Measurements from ENCODE around the gene BTBD19. TPM values are rescaled to one million over a fixed set of nuclear protein-coding genes. Genes with fewer than 3 reads are reported as not detected.
A peak's percentile ranks its signal among the peaks of the same experiment; 100 is the strongest.
"Not testable (repeated sequence)": the region's sequence is repeated elsewhere in the genome, so short reads cannot be mapped to it uniquely, and the experiment has no call there.

Gene BTBD19
- total RNA-seq, 1 donor from 2014 or later, result 22.6 TPM

DNA sequence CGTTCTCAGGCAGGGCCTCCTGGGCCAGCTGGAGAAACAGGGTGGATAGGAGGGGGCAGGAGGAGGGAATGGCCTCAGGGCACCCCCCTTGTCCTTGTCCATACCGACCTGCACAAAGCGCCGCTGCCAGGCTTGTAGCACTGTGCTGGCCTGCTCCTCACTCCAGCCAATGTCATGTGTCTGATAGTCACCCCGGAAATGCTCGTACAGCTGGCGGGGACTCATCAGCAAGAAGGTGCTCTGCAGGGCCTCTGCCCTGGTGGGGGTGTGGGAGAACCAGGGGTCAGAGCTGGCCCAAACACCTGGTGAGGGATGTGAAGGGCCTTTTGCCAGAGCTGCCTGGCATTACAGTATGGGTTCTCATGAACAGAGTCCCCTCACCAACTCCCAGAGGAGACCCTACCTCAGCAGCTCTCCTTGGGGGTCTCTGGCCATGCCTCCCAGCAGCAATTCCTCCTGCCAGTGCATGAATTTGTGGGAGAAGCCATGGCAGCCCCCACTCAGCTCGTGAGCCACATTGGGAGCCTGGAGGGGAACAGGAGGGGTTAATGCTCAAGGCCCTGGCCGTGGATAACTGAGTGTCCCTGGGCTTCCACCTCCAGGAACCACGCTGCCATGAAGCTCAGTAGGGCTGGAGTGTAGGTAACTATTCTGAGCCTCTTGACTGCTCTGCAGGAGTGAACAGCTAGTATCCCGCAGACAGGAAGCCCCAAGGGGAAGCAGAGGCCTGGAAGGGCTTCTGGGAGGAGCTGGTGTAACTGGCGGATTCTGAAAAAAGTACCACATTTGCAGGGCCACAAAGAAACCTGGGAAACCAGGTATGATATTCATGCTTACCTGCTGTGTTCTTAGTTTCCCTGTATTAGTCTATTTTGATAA, 21.4 kb downstream of the BTBD19 start:
- Mint-ChIP-seq H3K4me3 (no peak overlapping the region), H3K27me3 (ENCODE audit: insufficient read depth) (peaks cover 3% of the 10 kb centered on the region), H3K27ac (no peak overlapping the region), H3K9me3 (no peaks in the 10 kb centered on the region), H3K36me3 (ENCODE audit: low read depth) (no peaks in the 10 kb centered on the region), H3K4me1 (ENCODE audit: low read depth) (no peaks in the 10 kb centered on the region)
- intact Hi-C loops (cut with micrococcal nuclease), result no loop called here
- DNase-seq (ENCODE audit: low spot score), result no peak

DNA sequence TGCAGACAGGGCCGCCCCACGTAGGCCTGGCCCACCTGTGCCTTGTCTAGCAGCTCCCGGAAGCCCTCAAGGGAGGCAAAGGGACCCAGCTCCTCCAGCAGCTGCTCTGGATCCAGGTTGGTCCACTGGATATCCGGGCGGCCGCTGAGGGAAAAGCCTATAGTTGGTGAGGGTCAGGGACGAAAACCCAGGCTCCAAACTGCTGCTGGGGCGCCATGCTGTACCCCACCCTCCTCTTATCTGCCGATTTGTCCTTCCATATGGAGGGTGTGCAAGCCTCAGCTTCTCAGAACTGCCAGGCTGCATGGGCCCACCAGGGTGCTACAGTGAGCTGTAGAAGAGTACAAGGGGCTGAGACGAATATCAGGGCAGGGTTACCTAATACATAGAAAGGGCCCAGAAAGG, 22.6 kb downstream of the BTBD19 start:
- peaks cover 6% of the 10 kb centered on the region for H3K4me1 Mint-ChIP-seq (ENCODE audit: low read depth)
- H3K36me3 Mint-ChIP-seq (ENCODE audit: low read depth), result no peaks in the 10 kb centered on the region
- H3K27ac Mint-ChIP-seq, result no peak overlapping the region
- H3K4me3 Mint-ChIP-seq, result no peak overlapping the region
- no peak for DNase-seq (ENCODE audit: low spot score)
- H3K27me3 Mint-ChIP-seq (ENCODE audit: insufficient read depth), result peaks cover 3% of the 10 kb centered on the region
- intact Hi-C loops (cut with micrococcal nuclease), result no loop called here
- H3K9me3 Mint-ChIP-seq, result no peaks in the 10 kb centered on the region

DNA sequence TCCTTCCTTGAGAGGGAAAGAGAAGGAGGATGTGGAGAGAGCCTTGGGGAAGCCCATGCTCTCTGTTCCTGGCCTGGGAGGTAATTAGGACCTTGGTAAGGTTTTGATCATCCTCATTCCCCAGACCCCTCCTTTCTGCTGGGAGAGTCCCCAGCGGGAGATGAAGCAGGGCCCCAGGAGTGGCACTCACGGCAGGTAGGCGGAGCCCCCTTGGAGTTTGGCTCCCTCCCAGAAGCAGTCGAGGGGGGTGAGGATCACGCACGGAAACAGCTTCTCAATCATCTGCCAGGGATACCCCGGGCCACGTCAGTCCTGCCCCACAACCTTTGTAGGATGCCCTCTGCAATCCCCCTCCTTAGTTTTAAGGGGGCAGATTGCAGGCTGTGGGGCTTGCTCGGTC, 23.2 kb downstream of the BTBD19 start:
- H3K4me3 Mint-ChIP-seq, result no peak overlapping the region
- DNase-seq (ENCODE audit: low spot score), result no peak
- no peaks in the 10 kb centered on the region for H3K9me3 Mint-ChIP-seq
- no peaks in the 10 kb centered on the region for H3K36me3 Mint-ChIP-seq (ENCODE audit: low read depth)
- peaks cover 3% of the 10 kb centered on the region for H3K27me3 Mint-ChIP-seq (ENCODE audit: insufficient read depth)
- no peak overlapping the region for H3K27ac Mint-ChIP-seq
- intact Hi-C loops (cut with micrococcal nuclease), result no loop called here
- H3K4me1 Mint-ChIP-seq (ENCODE audit: low read depth), result peaks cover 9% of the 10 kb centered on the region

DNA sequence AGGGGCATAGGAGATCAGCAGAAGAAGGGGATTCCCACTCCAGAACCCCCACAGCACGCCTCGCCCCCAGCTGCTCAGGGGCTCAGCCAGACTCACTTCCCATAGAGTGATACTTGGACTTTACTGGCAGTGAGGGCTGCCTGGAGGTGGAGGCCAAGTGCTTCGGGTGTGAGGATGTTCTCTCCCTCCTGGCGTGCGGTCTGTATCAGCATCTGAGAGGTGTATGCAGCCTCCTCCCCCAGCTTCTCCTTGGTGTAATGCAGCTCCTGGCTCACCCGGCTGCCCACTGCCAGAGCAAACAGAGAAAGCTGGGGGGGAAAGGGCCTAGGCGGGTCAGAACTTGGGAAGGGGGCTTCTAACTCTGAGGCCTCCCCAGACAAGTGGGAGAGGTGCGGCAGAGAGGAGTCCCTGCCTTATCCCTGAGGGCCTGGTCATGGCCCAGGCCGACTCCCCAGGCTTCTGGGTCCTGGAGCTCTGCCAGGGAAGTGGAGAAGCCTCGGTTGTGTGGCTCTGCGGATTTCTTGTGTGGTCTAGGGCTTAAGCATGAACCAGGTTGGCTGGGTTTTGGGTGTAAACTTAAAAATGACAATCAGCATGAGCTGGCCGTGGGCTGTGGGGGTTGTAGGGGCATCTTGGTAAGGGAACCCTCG, 23.9 kb downstream of the BTBD19 start:
- no peak overlapping the region for H3K4me3 Mint-ChIP-seq
- peaks cover 9% of the 10 kb centered on the region for H3K4me1 Mint-ChIP-seq (ENCODE audit: low read depth)
- no peaks in the 10 kb centered on the region for H3K36me3 Mint-ChIP-seq (ENCODE audit: low read depth)
- no peaks in the 10 kb centered on the region for H3K9me3 Mint-ChIP-seq
- intact Hi-C loops (cut with micrococcal nuclease), result no loop called here
- DNase-seq (ENCODE audit: low spot score), result no peak
- peaks cover 3% of the 10 kb centered on the region for H3K27me3 Mint-ChIP-seq (ENCODE audit: insufficient read depth)
- peak overlapping the region; percentile 58 for H3K27ac Mint-ChIP-seq

DNA sequence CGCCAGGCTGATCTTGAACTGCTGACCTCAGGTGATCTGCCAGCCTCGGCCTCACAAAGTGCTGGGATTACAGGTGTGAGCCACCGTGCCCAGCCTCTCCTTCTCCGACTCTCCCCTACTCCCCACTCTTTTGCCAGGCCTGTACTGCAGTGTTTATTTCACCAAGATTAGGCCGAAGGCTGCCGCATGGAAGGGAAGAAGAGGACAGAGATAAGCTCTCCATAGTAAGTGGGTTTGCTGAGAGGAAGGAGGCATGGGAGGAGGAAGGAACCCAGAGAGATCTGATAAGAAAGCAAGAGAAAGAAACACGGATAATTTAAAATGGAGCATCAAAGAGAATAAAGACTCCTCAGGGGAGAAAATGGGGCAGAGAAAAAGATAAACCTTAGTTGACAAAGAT, 26.0 kb downstream of the BTBD19 start:
- H3K4me3 Mint-ChIP-seq, result no peak overlapping the region
- no peaks in the 10 kb centered on the region for H3K9me3 Mint-ChIP-seq
- H3K27ac Mint-ChIP-seq, result no peak overlapping the region
- H3K4me1 Mint-ChIP-seq (ENCODE audit: low read depth), result peaks cover 9% of the 10 kb centered on the region
- intact Hi-C loops (cut with micrococcal nuclease), result no loop called here
- peaks cover 3% of the 10 kb centered on the region for H3K27me3 Mint-ChIP-seq (ENCODE audit: insufficient read depth)
- no peak for DNase-seq (ENCODE audit: low spot score)
- H3K36me3 Mint-ChIP-seq (ENCODE audit: low read depth), result no peaks in the 10 kb centered on the region

DNA sequence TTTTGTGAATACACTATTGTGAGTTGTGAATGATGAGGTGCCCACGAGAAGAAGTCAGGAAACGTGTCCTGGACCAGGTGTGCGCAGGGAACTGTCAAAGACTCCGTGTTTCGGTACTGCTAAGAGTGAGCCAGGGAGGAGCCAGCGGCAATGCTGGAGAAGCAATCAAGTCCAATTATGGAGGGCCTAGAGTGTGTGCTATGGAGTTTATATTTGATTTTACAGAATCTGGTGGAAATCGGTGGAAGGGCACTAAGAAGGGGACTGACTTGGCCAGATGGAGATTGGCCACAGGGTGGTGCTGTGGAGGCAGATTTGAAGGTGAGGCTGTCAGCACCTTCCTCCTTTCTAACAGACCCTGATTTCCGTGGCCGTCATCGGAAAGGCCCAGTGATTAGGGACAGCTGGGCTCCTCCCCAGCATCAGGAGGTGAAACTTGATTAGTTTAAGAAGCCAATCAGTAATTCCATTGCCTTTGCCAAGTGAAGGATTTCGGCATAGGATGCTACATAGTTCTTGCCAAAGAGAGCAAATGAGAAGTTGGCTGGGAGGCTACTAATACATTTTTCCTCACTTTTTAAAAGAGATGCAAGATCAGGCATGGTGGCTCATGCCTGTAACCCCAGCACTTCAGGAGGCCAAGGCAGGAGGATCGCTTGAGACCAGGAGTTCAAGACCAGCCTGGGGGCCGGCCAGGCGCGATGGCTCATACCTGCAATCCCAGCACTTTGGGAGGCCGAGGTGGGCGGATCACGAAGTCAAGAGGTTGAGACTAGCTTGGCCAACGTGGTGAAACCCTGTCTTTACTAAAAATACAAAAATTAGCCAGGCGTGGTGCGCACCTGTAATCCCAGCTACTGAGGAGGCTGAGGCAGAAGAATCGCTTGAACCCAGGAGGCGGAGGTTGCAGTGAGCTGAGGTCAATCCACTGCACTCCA, 27.7 kb downstream of the BTBD19 start:
- no peaks in the 10 kb centered on the region for H3K9me3 Mint-ChIP-seq
- no peaks in the 10 kb centered on the region for H3K36me3 Mint-ChIP-seq (ENCODE audit: low read depth)
- intact Hi-C loops (cut with micrococcal nuclease), result loop anchor here (1.0 to 5.0 kb wide), 4 partner anchors 43 to 465 kb away; partner anchors contain the start of gene EIF2B3
- peak; percentile 71 for DNase-seq (ENCODE audit: low spot score)
- H3K4me1 Mint-ChIP-seq (ENCODE audit: low read depth), result peaks cover 9% of the 10 kb centered on the region
- no peak overlapping the region for H3K27ac Mint-ChIP-seq
- peaks cover 4% of the 10 kb centered on the region for H3K27me3 Mint-ChIP-seq (ENCODE audit: insufficient read depth)
- H3K4me3 Mint-ChIP-seq, result peak overlapping the region; percentile 26

DNA sequence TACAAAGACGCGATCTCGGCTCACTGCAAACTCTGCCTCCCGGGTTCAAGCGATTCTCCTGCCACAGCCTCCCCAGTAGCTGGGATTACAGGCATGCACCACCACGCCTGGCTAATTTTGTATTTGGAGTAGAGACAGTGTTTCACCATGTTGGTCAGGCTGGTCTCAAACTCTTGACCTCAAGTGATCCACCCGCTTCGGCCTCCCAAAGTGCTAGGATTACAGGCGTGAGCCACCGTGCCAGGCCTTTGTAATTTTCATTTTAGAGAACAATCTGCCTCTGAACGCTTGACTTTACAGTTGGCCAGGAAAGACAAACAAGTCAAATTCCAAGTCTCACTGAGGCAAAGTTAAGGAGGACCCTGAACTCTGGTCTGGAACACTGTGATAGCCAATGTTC, 30.0 kb downstream of the BTBD19 start:
- not testable (repeated sequence) for H3K36me3 Mint-ChIP-seq (ENCODE audit: low read depth); H3K4me3 Mint-ChIP-seq; H3K4me1 Mint-ChIP-seq (ENCODE audit: low read depth); H3K27ac Mint-ChIP-seq; H3K9me3 Mint-ChIP-seq; DNase-seq (ENCODE audit: low spot score)
- H3K27me3 Mint-ChIP-seq (ENCODE audit: insufficient read depth), result peaks cover 14% of the 10 kb centered on the region
- intact Hi-C loops (cut with micrococcal nuclease), result loop anchor here (5.0 kb wide), 1 partner anchor 149 kb away; the partner anchor contains the start of gene EIF2B3

DNA sequence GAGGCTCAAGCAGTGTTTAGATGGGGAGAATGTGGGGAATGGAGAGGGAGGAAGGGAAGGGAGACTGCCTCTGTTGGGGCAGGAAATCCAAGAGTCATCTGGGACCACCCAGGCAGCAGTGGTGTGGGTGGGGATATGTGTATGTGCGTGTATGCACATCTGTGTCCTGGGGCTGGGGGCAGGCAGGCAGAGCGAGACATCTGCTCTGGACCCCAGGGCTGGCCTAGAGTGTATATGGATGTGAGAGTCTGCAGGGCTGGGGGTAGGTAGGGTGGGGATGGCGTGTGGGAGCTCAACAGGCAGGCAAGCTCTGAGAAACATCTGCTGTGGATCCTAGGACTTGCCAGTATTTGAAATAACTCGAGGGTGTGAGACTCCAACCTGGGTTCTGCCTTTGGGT, 31.3 kb downstream of the BTBD19 start:
- Mint-ChIP-seq H3K27me3 (ENCODE audit: insufficient read depth) (peaks cover 23% of the 10 kb centered on the region), H3K36me3 (ENCODE audit: low read depth) (peaks cover 8% of the 10 kb centered on the region), H3K27ac (no peak overlapping the region), H3K4me1 (ENCODE audit: low read depth) (peaks cover 9% of the 10 kb centered on the region), H3K9me3 (no peaks in the 10 kb centered on the region), H3K4me3 (no peak overlapping the region)
- DNase-seq (ENCODE audit: low spot score), result no peak
- intact Hi-C loops (cut with micrococcal nuclease), result loop anchor here (5.0 kb wide), 1 partner anchor 148 kb away; the partner anchor contains the start of gene EIF2B3

DNA sequence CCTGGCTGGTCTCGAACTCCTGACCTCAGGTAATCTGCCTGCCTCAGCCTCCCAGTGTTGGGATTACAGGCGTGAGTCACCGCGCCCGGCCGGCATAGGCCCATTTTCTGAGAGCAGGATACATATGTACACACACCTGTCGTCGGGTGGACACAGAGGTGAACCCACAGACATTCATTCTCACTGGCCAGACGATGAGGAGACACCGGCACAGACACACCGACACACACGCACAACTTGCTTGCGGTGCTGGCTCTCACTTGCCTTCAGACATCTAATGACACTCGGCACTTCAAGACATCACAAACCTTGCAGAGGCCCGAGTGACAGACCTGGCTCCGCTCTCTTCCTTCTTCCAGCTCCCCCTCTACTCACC, 34.2 kb downstream of the BTBD19 start:
- Mint-ChIP-seq H3K36me3 (ENCODE audit: low read depth) (peaks cover 8% of the 10 kb centered on the region), H3K27me3 (ENCODE audit: insufficient read depth) (peaks cover 23% of the 10 kb centered on the region), H3K27ac (no peak overlapping the region), H3K4me3 (no peak overlapping the region), H3K4me1 (ENCODE audit: low read depth) (no peaks in the 10 kb centered on the region), H3K9me3 (no peaks in the 10 kb centered on the region)
- DNase-seq (ENCODE audit: low spot score), result no peak
- intact Hi-C loops (cut with micrococcal nuclease), result no loop called here

DNA sequence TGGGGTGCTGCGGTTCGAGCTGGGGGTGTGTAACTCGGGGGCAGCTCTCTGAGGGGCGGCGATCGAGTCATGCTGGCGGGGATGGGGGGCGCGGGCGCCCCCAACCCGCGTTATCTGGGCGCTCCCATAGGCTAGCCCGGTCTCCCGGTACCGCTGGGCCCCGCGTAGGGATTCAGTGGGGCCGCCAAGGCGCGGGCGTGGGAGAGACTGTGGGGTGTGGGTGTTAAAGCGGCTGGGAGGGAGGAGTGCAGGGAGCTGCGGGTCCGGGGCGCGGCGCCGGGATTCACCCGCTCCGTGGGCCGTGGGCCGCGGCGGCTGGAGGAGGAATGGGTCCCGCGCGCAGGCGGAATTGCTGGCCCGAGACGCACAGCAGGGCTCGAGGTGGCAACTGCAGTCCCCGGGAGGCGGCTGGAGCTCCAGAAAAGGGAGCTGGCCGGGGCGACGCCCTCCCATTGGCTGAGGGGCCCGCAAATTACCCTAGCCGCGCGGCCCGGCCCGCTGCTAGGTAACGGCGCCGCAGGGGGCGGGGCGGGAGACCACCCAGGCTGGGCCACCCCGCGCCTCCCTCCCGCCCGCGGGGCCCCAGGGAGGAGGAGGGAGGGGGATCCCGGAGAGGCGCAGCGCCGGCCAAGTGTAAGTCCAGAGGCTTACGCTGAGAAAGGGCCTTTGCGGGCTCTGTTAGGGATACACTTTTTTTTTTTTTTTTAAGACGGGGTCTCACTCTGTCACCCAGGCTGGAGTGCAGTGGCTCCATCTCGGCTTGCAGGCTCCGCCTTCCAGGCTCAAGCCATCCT, 34.7 kb downstream of the BTBD19 start, which contains the start of gene PTCH2:
Gene PTCH2 (minus strand): TSS at position 392 of the 794 bp plus-strand sequence. CDS start 321 bp downstream, at position 71.
- DNase-seq (ENCODE audit: low spot score), result no peak
- Mint-ChIP-seq H3K9me3 (no peaks in the 10 kb centered on the region), H3K27ac (no peak within 1 kb of the TSS), H3K27me3 (ENCODE audit: insufficient read depth) (peaks cover 23% of the 10 kb centered on the region), H3K36me3 (ENCODE audit: low read depth) (peaks cover 8% of the 10 kb centered on the region), H3K4me1 (ENCODE audit: low read depth) (no peaks in the 10 kb centered on the region), H3K4me3 (peak within 1 kb of the TSS; percentile 68)
- intact Hi-C loops (cut with micrococcal nuclease), result no loop called here

DNA sequence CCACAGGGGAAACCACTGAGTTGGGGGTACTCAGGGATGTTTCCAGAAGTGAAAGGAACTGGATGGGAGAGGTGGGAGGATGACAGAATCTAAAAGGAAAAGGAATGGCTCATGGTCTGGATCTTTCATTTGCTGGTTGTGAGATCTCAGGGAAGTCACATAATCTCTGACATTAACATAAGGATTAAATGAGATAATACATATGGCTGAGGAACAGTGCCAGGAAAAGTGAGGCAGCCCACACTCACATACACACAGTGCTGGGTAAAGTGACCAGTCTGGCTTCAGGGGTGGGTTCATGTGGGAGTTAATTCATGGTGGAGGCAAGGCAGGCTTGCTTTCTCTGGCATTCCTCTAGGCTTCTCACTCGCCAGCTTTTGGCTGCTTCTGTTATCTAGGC, 38.7 kb downstream of the BTBD19 start:
- intact Hi-C loops (cut with micrococcal nuclease), result no loop called here
- no peak for DNase-seq (ENCODE audit: low spot score)
- no peaks in the 10 kb centered on the region for H3K9me3 Mint-ChIP-seq
- peaks cover 18% of the 10 kb centered on the region for H3K27me3 Mint-ChIP-seq (ENCODE audit: insufficient read depth)
- H3K4me3 Mint-ChIP-seq, result no peak overlapping the region
- H3K27ac Mint-ChIP-seq, result no peak overlapping the region
- H3K4me1 Mint-ChIP-seq (ENCODE audit: low read depth), result peaks cover 6% of the 10 kb centered on the region
- peaks cover 24% of the 10 kb centered on the region for H3K36me3 Mint-ChIP-seq (ENCODE audit: low read depth)

DNA sequence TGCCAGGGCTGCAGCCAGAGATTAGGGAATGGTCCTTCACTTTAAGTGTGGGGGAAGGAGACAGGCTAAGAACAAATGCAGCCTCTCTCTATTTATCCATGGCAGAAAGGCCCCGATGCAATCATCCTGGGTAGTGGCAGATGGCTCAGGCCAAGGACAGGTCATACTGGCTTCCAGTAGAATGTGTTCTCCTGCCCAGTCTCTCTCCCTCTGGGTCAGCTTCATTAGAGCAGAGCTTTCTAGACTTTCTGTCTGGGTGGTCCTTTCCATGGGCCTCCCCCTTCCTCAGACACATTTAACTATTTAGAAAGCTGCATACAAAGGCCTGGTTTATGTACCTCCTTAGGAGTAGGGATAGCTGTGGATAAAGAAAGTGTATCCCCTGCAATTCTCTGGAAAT, 39.5 kb downstream of the BTBD19 start:
- H3K27me3 Mint-ChIP-seq (ENCODE audit: insufficient read depth), result peaks cover 11% of the 10 kb centered on the region
- H3K27ac Mint-ChIP-seq, result no peak overlapping the region
- peaks cover 26% of the 10 kb centered on the region for H3K36me3 Mint-ChIP-seq (ENCODE audit: low read depth)
- H3K9me3 Mint-ChIP-seq, result no peaks in the 10 kb centered on the region
- H3K4me1 Mint-ChIP-seq (ENCODE audit: low read depth), result peaks cover 6% of the 10 kb centered on the region
- intact Hi-C loops (cut with micrococcal nuclease), result no loop called here
- no peak for DNase-seq (ENCODE audit: low spot score)
- no peak overlapping the region for H3K4me3 Mint-ChIP-seq

All from activated T-helper 1 cell treated with anti-CD3 and anti-CD28 coated beads, Interleukin-12 subunit alpha, Interleukin-12 subunit beta, Interleukin-2, Interleukin-4 antibody, amounts not matched to agents 30 ng/mL and 10 ng/mL and 1 ng/mL, durations not matched to agents 14 hours and 24 hours and 36 hours (primary cell).